Astrocyte (in vitro differentiated cells and primary cell): ENCODE data around the gene CYGB.

Source experiments
- CTCF ChIP-seq: IDR thresholded peaks from 2 replicates; pipeline ENCODE4 v1.5.1; 2011; ENCODE audit warnings: low read depth, mild to moderate bottlenecking, inconsistent platforms, low read length, moderate library complexity; ENCODE audit not compliant: insufficient read depth
- EZH2 ChIP-seq: IDR thresholded peaks from 2 replicates; pipeline ENCODE4 v1.6.1; 2012; ENCODE audit warnings: mild to moderate bottlenecking, low read length, inconsistent platforms; ENCODE audit not compliant: insufficient read depth

DNA sequence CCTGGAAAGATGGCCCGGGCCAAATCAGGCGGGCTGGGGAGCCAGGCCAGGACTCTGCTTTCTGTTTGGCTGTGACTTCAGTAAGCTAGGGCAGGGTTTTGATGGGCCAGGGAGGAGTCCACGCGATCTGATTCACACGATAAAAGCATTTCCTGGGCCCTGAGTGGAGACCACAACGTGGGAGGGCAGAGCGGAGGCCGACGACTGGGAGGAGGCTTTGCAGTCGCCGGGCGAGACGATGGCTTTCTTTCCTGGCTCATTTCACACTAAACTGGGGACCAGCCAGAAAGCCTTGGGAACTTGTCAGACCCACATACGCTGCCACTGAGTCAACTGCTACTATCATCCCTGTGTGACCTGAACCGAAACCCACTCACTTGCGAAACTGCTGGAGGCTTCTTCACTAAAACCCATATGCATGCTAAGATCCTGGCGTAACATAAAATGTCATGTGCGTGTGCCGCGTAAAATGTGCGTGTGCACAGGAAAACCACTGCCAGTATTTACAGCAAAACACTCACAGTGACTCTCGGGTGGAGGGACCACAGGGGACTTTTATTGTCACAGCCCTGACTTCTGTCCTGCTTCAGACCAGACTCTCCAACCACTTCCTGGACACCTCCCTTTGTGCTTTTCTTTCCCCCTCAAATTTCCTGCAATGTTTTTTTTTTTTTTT, 22.1 kb downstream of the CYGB start:
- TF ChIP-seq CTCF (no peak), EZH2 (no peak)
